Activated CD8-positive, alpha-beta memory T cell treated with anti-CD3 and anti-CD28 coated beads, Interleukin-2, amount 50 U/mL, for 4 hours (primary cell): ENCODE measurements around the gene MAD2L2.
A peak's percentile ranks its signal among the peaks of the same experiment; 100 is the strongest.

ENCODE experiments used
- DNase-seq: peaks from one replicate; pipeline ENCODE4 v3.0.0-alpha.2; 2020

MAD2L2 gene

GRCh38 chr1:11652203-11652780 lies 28.7 kb downstream of the MAD2L2 start:
- no peak for DNase-seq

- DNase-seq: no peak
Measured at GRCh38 chr1:11651017-11651416, 29.9 kb downstream of the MAD2L2 start.

GRCh38 chr1:11650331-11650991 lies 30.5 kb downstream of the MAD2L2 start:
- DNase-seq: peak; percentile 74

GRCh38 chr1:11649624-11650330 lies 31.2 kb downstream of the MAD2L2 start:
- no peak for DNase-seq

- DNase-seq: no peak
Measured at GRCh38 chr1:11649237-11649623, 31.7 kb downstream of the MAD2L2 start.

- peak; percentile 45 for DNase-seq
Measured at GRCh38 chr1:11648732-11649158, 32.2 kb downstream of the MAD2L2 start.

- DNase-seq: no peak
Measured at GRCh38 chr1:11648039-11648438, 32.9 kb downstream of the MAD2L2 start.

- no peak for DNase-seq
Measured at GRCh38 chr1:11647333-11647732, 33.6 kb downstream of the MAD2L2 start.

GRCh38 chr1:11646317-11646716 lies 34.6 kb downstream of the MAD2L2 start:
- no peak for DNase-seq

- peak; percentile 84 for DNase-seq
Measured at GRCh38 chr1:11645670-11646265, 35.2 kb downstream of the MAD2L2 start.

GRCh38 chr1:11645270-11645669 lies 35.7 kb downstream of the MAD2L2 start:
- no peak for DNase-seq

- no peak for DNase-seq
Measured at GRCh38 chr1:11643782-11644181, 37.2 kb downstream of the MAD2L2 start.

- DNase-seq: peak; percentile 74
Measured at GRCh38 chr1:11642418-11643017, 38.4 kb downstream of the MAD2L2 start.

- DNase-seq: no peak
Measured at GRCh38 chr1:11641776-11642305, 39.1 kb downstream of the MAD2L2 start.

- no peak for DNase-seq
Measured at GRCh38 chr1:11640944-11641343, 40.0 kb downstream of the MAD2L2 start.

- no peak for DNase-seq
Measured at GRCh38 chr1:11640101-11640500, 40.8 kb downstream of the MAD2L2 start.

GRCh38 chr1:11639372-11639771 lies 41.6 kb downstream of the MAD2L2 start:
- no peak for DNase-seq

GRCh38 chr1:11638121-11638520 lies 42.8 kb downstream of the MAD2L2 start:
- no peak for DNase-seq

GRCh38 chr1:11634365-11635192 lies 46.4 kb downstream of the MAD2L2 start:
- no peak for DNase-seq

GRCh38 chr1:11629184-11630016 lies 51.5 kb downstream of the MAD2L2 start:
- DNase-seq: no peak

GRCh38 chr1:11628767-11629166 lies 52.2 kb downstream of the MAD2L2 start:
- no peak for DNase-seq
